GM12873 (cell line): ENCODE measurements around the gene CHD2.

ENCODE experiments used
- CTCF ChIP-seq: IDR thresholded peaks from 2 replicates; pipeline ENCODE4 v1.5.1; 2012; ENCODE audit warnings: low read depth, mild to moderate bottlenecking, moderate library complexity, low read length, control low read depth; ENCODE audit not compliant: insufficient read depth; ENCODE audit errors: missing control alignments

CHD2 gene

GRCh38 chr15:93049914-93050578 is 149.9 kb downstream of the CHD2 start:
- no peak for TF ChIP-seq CTCF

- TF ChIP-seq CTCF: no peak
These were observed 150.5 kb downstream of the CHD2 start for GRCh38 chr15:93050648-93051047.

- TF ChIP-seq CTCF: no peak
These were observed 151.3 kb downstream of the CHD2 start for GRCh38 chr15:93051236-93052089.

GRCh38 chr15:93052090-93052879 is 152.2 kb downstream of the CHD2 start:
- TF ChIP-seq CTCF: peak; percentile 40

GRCh38 chr15:93055211-93055610 is 155.1 kb downstream of the CHD2 start:
- TF ChIP-seq CTCF: no peak

- TF ChIP-seq CTCF: no peak
These were observed 156.7 kb downstream of the CHD2 start for GRCh38 chr15:93056836-93057235.

- no peak for TF ChIP-seq CTCF
These were observed 157.5 kb downstream of the CHD2 start for GRCh38 chr15:93057618-93058017.
